Endothelial cell (in vitro differentiated cells): ENCODE data around the gene FLYWCH1. TPM values are rescaled to one million over a fixed set of nuclear protein-coding genes. Genes with fewer than 3 reads are reported as not detected.

ENCODE experiments used
- DNase-seq: peaks from one replicate; pipeline ENCODE4 v3.0.0; 2021; ENCODE audit warnings: low spot score
- H3K27ac Mint-ChIP-seq: one replicate; pipeline ENCODE4 v1.8.0; 2021; ENCODE audit warnings: mixed read lengths, inconsistent platforms; ENCODE audit not compliant: unreplicated experiment
- H3K27me3 Mint-ChIP-seq: one replicate; pipeline ENCODE4 v1.8.0; 2021; ENCODE audit warnings: mild to moderate bottlenecking, moderate library complexity, mixed read lengths, inconsistent platforms; ENCODE audit not compliant: unreplicated experiment
- H3K36me3 Mint-ChIP-seq: one replicate; pipeline ENCODE4 v1.8.0; 2021; ENCODE audit warnings: mild to moderate bottlenecking, low read depth, mixed read lengths, inconsistent platforms; ENCODE audit not compliant: unreplicated experiment
- H3K4me1 Mint-ChIP-seq: one replicate; pipeline ENCODE4 v1.8.0; 2021; ENCODE audit warnings: mild to moderate bottlenecking, mixed read lengths, inconsistent platforms; ENCODE audit not compliant: unreplicated experiment
- H3K4me3 Mint-ChIP-seq: one replicate; pipeline ENCODE4 v1.8.0; 2021; ENCODE audit warnings: mild to moderate bottlenecking, mixed read lengths, inconsistent platforms; ENCODE audit not compliant: unreplicated experiment
- H3K9me3 Mint-ChIP-seq: one replicate; pipeline ENCODE4 v1.8.0; 2021; ENCODE audit warnings: mixed read lengths, inconsistent platforms; ENCODE audit not compliant: unreplicated experiment
- CTCF ChIP-seq: fragments of 200-600 bp; sonication (generic); IDR thresholded peaks from one replicate; pipeline ENCODE4 v1.5.0; 2021; ENCODE audit warnings: antibody characterized with exemption; ENCODE audit not compliant: unreplicated experiment
- total RNA-seq: library from RNA; stranded (reverse); fragmentation: NEBNext Ultra II Directional; extraction: Animal tissue kit (Norgen Biotek cat#: 25700); gene quantifications from one replicate; pipeline ENCODE4 v1.2.1, GENCODE V29; 2021; ENCODE audit not compliant: unreplicated experiment

The FLYWCH1 gene
- total RNA-seq, 1 donor from 2014 or later, result 50.8 TPM

GRCh38 chr16:2964475-2965336 lies 53.0 kb downstream of the FLYWCH1 start:
- peaks cover 4% of the 10 kb centered on the region for H3K36me3 Mint-ChIP-seq
- H3K4me1 Mint-ChIP-seq, result peaks cover 8% of the 10 kb centered on the region
- no peak overlapping the region for H3K4me3 Mint-ChIP-seq
- peak; percentile 50 for DNase-seq
- peaks cover 24% of the 10 kb centered on the region for H3K27me3 Mint-ChIP-seq
- H3K9me3 Mint-ChIP-seq, result no peaks in the 10 kb centered on the region
- no peak for TF ChIP-seq CTCF
- no peak overlapping the region for H3K27ac Mint-ChIP-seq

- no peak for DNase-seq
- no peak for TF ChIP-seq CTCF
- H3K4me3 Mint-ChIP-seq, result no peak overlapping the region
Measured at GRCh38 chr16:2966043-2966807, 54.5 kb downstream of the FLYWCH1 start.

DNA sequence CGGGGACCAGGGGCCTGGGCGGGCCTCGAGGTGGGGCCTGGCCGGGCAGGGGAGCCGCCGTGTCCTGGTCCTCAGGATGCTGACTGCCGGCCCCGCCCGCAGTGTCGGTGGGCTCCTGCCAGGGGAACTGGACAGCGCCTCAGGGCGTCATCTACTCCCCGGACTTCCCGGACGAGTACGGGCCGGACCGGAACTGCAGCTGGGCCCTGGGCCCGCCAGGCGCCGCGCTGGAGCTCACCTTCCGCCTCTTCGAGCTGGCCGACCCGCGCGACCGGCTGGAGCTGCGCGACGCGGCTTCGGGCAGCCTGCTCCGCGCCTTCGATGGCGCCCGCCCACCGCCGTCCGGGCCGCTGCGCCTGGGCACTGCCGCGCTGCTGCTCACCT lies 55.1 kb downstream of the FLYWCH1 start:
- DNase-seq, result no peak
- Mint-ChIP-seq H3K27ac (no peak overlapping the region), H3K27me3 (peaks cover 30% of the 10 kb centered on the region), H3K4me3 (no peak overlapping the region), H3K4me1 (peaks cover 6% of the 10 kb centered on the region), H3K36me3 (peaks cover 4% of the 10 kb centered on the region), H3K9me3 (no peaks in the 10 kb centered on the region)
- TF ChIP-seq CTCF, result no peak

More at GRCh38 chr16:2966043-2966807, 54.5 kb downstream of the FLYWCH1 start:
- Mint-ChIP-seq H3K27ac (no peak overlapping the region), H3K36me3 (peaks cover 4% of the 10 kb centered on the region), H3K4me1 (peaks cover 6% of the 10 kb centered on the region), H3K27me3 (peaks cover 32% of the 10 kb centered on the region), H3K9me3 (no peaks in the 10 kb centered on the region)

- DNase-seq, result no peak
- TF ChIP-seq CTCF, result no peak
- Mint-ChIP-seq H3K36me3 (peaks cover 8% of the 10 kb centered on the region), H3K27me3 (peaks cover 26% of the 10 kb centered on the region), H3K4me1 (peaks cover 6% of the 10 kb centered on the region), H3K4me3 (no peak overlapping the region), H3K9me3 (no peaks in the 10 kb centered on the region), H3K27ac (no peak overlapping the region)
Measured at GRCh38 chr16:2967211-2967631, 55.5 kb downstream of the FLYWCH1 start.
